ENCODE measurements around the gene DISC1.

DNA sequence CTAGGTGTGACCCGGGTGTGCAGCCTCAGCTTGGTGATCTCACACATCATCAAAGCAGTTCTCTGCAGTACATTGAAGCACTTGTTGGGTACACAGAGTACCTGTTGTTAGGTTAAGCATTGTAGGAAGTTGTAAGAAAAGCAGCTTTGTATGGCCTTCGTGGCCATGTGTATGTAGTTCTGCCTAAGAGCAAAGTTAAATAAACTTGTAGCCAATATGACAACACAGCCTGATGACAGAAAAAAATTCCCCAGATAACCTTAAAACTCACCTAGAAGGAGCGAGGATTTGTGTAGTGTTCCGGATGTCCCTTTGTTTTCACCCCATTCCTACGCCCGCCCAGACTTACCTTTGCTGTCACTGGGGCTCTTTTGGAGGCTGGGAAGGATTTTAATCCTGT is 48.0 kb downstream of the DISC1 start:
- TF ChIP-seq, protein P1, sequence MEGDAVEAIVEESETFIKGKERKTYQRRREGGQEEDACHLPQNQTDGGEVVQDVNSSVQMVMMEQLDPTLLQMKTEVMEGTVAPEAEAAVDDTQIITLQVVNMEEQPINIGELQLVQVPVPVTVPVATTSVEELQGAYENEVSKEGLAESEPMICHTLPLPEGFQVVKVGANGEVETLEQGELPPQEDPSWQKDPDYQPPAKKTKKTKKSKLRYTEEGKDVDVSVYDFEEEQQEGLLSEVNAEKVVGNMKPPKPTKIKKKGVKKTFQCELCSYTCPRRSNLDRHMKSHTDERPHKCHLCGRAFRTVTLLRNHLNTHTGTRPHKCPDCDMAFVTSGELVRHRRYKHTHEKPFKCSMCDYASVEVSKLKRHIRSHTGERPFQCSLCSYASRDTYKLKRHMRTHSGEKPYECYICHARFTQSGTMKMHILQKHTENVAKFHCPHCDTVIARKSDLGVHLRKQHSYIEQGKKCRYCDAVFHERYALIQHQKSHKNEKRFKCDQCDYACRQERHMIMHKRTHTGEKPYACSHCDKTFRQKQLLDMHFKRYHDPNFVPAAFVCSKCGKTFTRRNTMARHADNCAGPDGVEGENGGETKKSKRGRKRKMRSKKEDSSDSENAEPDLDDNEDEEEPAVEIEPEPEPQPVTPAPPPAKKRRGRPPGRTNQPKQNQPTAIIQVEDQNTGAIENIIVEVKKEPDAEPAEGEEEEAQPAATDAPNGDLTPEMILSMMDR (conservative IDR thresholded peaks at IDR 0.05; ENCODE audit: low read depth, low read length) = no peak
- no peak for TF ChIP-seq EZH2 (IDR thresholded peaks at IDR 0.05; ENCODE audit: borderline replicate concordance, low read depth, low read length, poor library complexity, severe bottlenecking)
